ENCODE results near the gene ACTMAP. TPM values are rescaled to one million over a fixed set of nuclear protein-coding genes. Genes with fewer than 3 reads are reported as not detected.

Gene ACTMAP
- total and polyA plus RNA-seq, 2 experiments from 2014 or later = 9.6 to 30.4 TPM

- Histone ChIP-seq H3K36me3 (peaks cover 3% of the 10 kb centered on the region), H3K27ac (no peak overlapping the region), H3K4me1 (ENCODE audit: low read depth) (peaks cover 3% of the 10 kb centered on the region), H3K4me3 (no peak overlapping the region), H3K27me3 (no peaks in the 10 kb centered on the region), H3K9me3 (ENCODE audit: low read depth) (no peaks in the 10 kb centered on the region)
- no peak for DNase-seq (ENCODE audit: low read depth in 1 of 2, low spot score in 1 of 2)
- TF ChIP-seq CTCF (IDR thresholded peaks at IDR 0.05; ENCODE audit: low read depth, low read length) = no peak
Observed at GRCh38 chr19:40721936-40722661, 28.2 kb downstream of the ACTMAP start.

- no peak overlapping the region for H3K27ac ChIP-seq
- H3K4me1 ChIP-seq (ENCODE audit: low read depth) = peaks cover 5% of the 10 kb centered on the region
- H3K9me3 ChIP-seq (ENCODE audit: low read depth) = no peaks in the 10 kb centered on the region
- H3K36me3 ChIP-seq = peaks cover 1% of the 10 kb centered on the region
- no peak for TF ChIP-seq CTCF (IDR thresholded peaks at IDR 0.05; ENCODE audit: low read depth, low read length)
- H3K27me3 ChIP-seq = no peaks in the 10 kb centered on the region
- H3K4me3 ChIP-seq = no peak overlapping the region
- no peak for DNase-seq (ENCODE audit: low read depth in 1 of 2, low spot score in 1 of 2)
Observed at GRCh38 chr19:40721140-40721486, 29.2 kb downstream of the ACTMAP start.

- Histone ChIP-seq H3K4me1 (ENCODE audit: low read depth) (peaks cover 10% of the 10 kb centered on the region), H3K27ac (peak overlapping the region; percentile 95)
- no peak for TF ChIP-seq CTCF (IDR thresholded peaks at IDR 0.05; ENCODE audit: low read depth, low read length)
Observed at GRCh38 chr19:40719414-40719894, 30.8 kb downstream of the ACTMAP start.

GRCh38 chr19:40718774-40719391 lies 31.4 kb downstream of the ACTMAP start:
- DNase-seq (ENCODE audit: low read depth in 1 of 2, low spot score in 1 of 2) = peak; percentile 49 to 61
- H3K27ac ChIP-seq = peak overlapping the region; percentile 95
- peak overlapping the region; percentile 66 for H3K4me3 ChIP-seq
- no peaks in the 10 kb centered on the region for H3K9me3 ChIP-seq (ENCODE audit: low read depth)
- no peak for TF ChIP-seq CTCF (IDR thresholded peaks at IDR 0.05; ENCODE audit: low read depth, low read length)
- H3K27me3 ChIP-seq = no peaks in the 10 kb centered on the region
- H3K36me3 ChIP-seq = no peaks in the 10 kb centered on the region
- H3K4me1 ChIP-seq (ENCODE audit: low read depth) = peaks cover 14% of the 10 kb centered on the region

More at GRCh38 chr19:40719414-40719894, 30.8 kb downstream of the ACTMAP start:
- peak overlapping the region; percentile 66 for H3K4me3 ChIP-seq
- H3K9me3 ChIP-seq (ENCODE audit: low read depth) = no peaks in the 10 kb centered on the region
- DNase-seq (ENCODE audit: low read depth in 1 of 2, low spot score in 1 of 2) = no peak
- H3K36me3 ChIP-seq = no peaks in the 10 kb centered on the region
- no peaks in the 10 kb centered on the region for H3K27me3 ChIP-seq

GRCh38 chr19:40717880-40718773 lies 32.1 kb downstream of the ACTMAP start:
- Histone ChIP-seq H3K36me3 (no peaks in the 10 kb centered on the region), H3K9me3 (ENCODE audit: low read depth) (no peaks in the 10 kb centered on the region), H3K4me3 (peak overlapping the region; percentile 66), H3K4me1 (ENCODE audit: low read depth) (peaks cover 14% of the 10 kb centered on the region), H3K27me3 (no peaks in the 10 kb centered on the region), H3K27ac (peak overlapping the region; percentile 95)
- TF ChIP-seq CTCF (IDR thresholded peaks at IDR 0.05; ENCODE audit: low read depth, low read length) = no peak
- peak; percentile 6 to 33 for DNase-seq (ENCODE audit: low read depth in 1 of 2, low spot score in 1 of 2)
